WI38 (cell line): ENCODE measurements around the gene SNCB.

ENCODE experiments used
- H3K4me3 ChIP-seq: 2 replicates; pipeline ENCODE4 v1.5.1; 2011; ENCODE audit warnings: low read depth, mild to moderate bottlenecking, control low read depth, low read length
- CTCF ChIP-seq: IDR thresholded peaks from 2 replicates; pipeline ENCODE4 v1.5.1; 2012; ENCODE audit warnings: low read depth, mild to moderate bottlenecking, control low read depth, low read length

SNCB gene

GRCh38 chr5:176627582-176627981 lies 2.8 kb downstream of the SNCB start:
- no peak for TF ChIP-seq CTCF
- H3K4me3 ChIP-seq: no peak overlapping the region

GRCh38 chr5:176626876-176627236 lies 3.5 kb downstream of the SNCB start:
- no peak overlapping the region for H3K4me3 ChIP-seq
- TF ChIP-seq CTCF: no peak

GRCh38 chr5:176625966-176626875 lies 4.1 kb downstream of the SNCB start:
- H3K4me3 ChIP-seq: no peak overlapping the region
- no peak for TF ChIP-seq CTCF

- no peak for TF ChIP-seq CTCF
- H3K4me3 ChIP-seq: no peak overlapping the region
Observed at GRCh38 chr5:176625512-176625911, 4.8 kb downstream of the SNCB start.

GRCh38 chr5:176624938-176625337 lies 5.4 kb downstream of the SNCB start:
- TF ChIP-seq CTCF: no peak
- no peak overlapping the region for H3K4me3 ChIP-seq

GRCh38 chr5:176624142-176624541 lies 6.2 kb downstream of the SNCB start:
- TF ChIP-seq CTCF: no peak
- H3K4me3 ChIP-seq: no peak overlapping the region

- TF ChIP-seq CTCF: no peak
- no peak overlapping the region for H3K4me3 ChIP-seq
Observed at GRCh38 chr5:176621661-176622079, 8.7 kb downstream of the SNCB start.
